ENCODE data around the gene CAPN10.

CAPN10 gene

GRCh38 chr2:240551811-240552210 is 34.7 kb upstream of the CAPN10 start:
- H3K9ac ChIP-seq: no peak overlapping the region
- TF ChIP-seq, protein P1, sequence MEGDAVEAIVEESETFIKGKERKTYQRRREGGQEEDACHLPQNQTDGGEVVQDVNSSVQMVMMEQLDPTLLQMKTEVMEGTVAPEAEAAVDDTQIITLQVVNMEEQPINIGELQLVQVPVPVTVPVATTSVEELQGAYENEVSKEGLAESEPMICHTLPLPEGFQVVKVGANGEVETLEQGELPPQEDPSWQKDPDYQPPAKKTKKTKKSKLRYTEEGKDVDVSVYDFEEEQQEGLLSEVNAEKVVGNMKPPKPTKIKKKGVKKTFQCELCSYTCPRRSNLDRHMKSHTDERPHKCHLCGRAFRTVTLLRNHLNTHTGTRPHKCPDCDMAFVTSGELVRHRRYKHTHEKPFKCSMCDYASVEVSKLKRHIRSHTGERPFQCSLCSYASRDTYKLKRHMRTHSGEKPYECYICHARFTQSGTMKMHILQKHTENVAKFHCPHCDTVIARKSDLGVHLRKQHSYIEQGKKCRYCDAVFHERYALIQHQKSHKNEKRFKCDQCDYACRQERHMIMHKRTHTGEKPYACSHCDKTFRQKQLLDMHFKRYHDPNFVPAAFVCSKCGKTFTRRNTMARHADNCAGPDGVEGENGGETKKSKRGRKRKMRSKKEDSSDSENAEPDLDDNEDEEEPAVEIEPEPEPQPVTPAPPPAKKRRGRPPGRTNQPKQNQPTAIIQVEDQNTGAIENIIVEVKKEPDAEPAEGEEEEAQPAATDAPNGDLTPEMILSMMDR (IDR thresholded peaks at IDR 0.05): no peak
- H3K4me1 ChIP-seq: no peaks in the 10 kb centered on the region
- no peaks in the 10 kb centered on the region for H3K27me3 ChIP-seq (ENCODE audit: control insufficient read depth, insufficient read depth, low read length)
- H3K4me3 ChIP-seq (ENCODE audit: low read depth, low read length): no peak overlapping the region
- no peak overlapping the region for H3K27ac ChIP-seq
- H3K9me3 ChIP-seq (ENCODE audit: control insufficient read depth, low read length): no peaks in the 10 kb centered on the region
- H3K4me2 ChIP-seq (ENCODE audit: low read length): no peak overlapping the region
- no peaks in the 10 kb centered on the region for H3K36me3 ChIP-seq (ENCODE audit: control insufficient read depth, insufficient read depth, low read length)
- H2AFZ ChIP-seq: no peak overlapping the region
- H3K79me2 ChIP-seq: peaks cover 20% of the 10 kb centered on the region

GRCh38 chr2:240553956-240554480 is 32.5 kb upstream of the CAPN10 start:
- Histone ChIP-seq H3K4me1 (peaks cover 3% of the 10 kb centered on the region), H3K4me2 (ENCODE audit: low read length) (no peak overlapping the region), H2AFZ (no peak overlapping the region), H3K9me3 (ENCODE audit: control insufficient read depth, low read length) (no peaks in the 10 kb centered on the region), H3K27me3 (ENCODE audit: control insufficient read depth, insufficient read depth, low read length) (no peaks in the 10 kb centered on the region), H3K4me3 (ENCODE audit: low read depth, low read length) (no peak overlapping the region), H3K9ac (no peak overlapping the region), H3K27ac (no peak overlapping the region), H3K79me2 (peaks cover 35% of the 10 kb centered on the region), H3K36me3 (ENCODE audit: control insufficient read depth, insufficient read depth, low read length) (no peaks in the 10 kb centered on the region)
- TF ChIP-seq, protein P1 (IDR thresholded peaks at IDR 0.05): no peak

- Histone ChIP-seq H3K79me2 (peaks cover 35% of the 10 kb centered on the region), H3K9me3 (ENCODE audit: control insufficient read depth, low read length) (no peaks in the 10 kb centered on the region), H3K9ac (no peak overlapping the region), H3K4me2 (ENCODE audit: low read length) (no peak overlapping the region), H3K27ac (no peak overlapping the region), H3K4me3 (ENCODE audit: low read depth, low read length) (no peak overlapping the region), H3K36me3 (ENCODE audit: control insufficient read depth, insufficient read depth, low read length) (no peaks in the 10 kb centered on the region), H3K27me3 (ENCODE audit: control insufficient read depth, insufficient read depth, low read length) (no peaks in the 10 kb centered on the region), H2AFZ (no peak overlapping the region), H3K4me1 (peaks cover 10% of the 10 kb centered on the region)
- TF ChIP-seq, protein P1 (IDR thresholded peaks at IDR 0.05): no peak
Measured at GRCh38 chr2:240554767-240555493, 31.6 kb upstream of the CAPN10 start.

DNA sequence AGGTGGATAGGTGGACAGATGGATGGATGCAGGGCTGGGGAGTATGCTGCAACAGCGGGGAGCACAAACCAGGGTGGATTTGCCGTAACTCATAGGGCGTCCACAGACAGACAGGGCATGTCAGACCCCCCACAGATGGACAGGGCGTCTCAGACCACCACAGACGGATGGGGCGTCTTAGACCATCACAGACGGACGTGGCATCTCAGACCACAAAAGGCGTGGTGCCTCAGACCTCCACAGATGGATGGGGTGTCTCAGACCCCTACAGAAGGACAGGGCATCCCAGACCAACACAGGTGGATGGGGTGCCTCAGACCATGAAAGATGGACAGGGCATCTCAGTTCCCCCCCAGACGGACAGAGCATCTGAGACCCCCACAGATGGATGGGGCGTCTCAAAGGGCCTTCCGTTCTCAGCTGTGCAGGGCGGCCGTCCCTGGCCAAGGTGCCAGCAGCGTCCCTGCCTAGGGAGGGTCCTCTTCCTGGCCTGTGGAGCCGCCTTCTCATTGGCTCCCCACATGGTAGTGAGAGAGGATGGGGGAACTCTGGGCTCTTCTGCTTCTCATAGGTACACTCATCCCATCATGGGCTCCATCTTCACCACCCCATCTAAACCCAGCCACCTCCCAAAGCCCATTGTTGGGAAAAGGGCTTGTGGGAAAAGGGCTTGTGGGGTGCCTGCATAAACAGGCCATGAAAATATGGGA is 30.8 kb upstream of the CAPN10 start:
- H3K9me3 ChIP-seq (ENCODE audit: control insufficient read depth, low read length): no peaks in the 10 kb centered on the region
- no peak overlapping the region for H2AFZ ChIP-seq

More for the DNA sequence above, 30.8 kb upstream of the CAPN10 start:
- Histone ChIP-seq H3K36me3 (ENCODE audit: control insufficient read depth, insufficient read depth, low read length) (no peaks in the 10 kb centered on the region), H3K27me3 (ENCODE audit: control insufficient read depth, insufficient read depth, low read length) (no peaks in the 10 kb centered on the region), H3K9ac (no peak overlapping the region), H3K4me2 (ENCODE audit: low read length) (no peak overlapping the region), H3K27ac (no peak overlapping the region), H3K4me3 (ENCODE audit: low read depth, low read length) (no peak overlapping the region), H3K79me2 (peaks cover 35% of the 10 kb centered on the region), H3K4me1 (peaks cover 11% of the 10 kb centered on the region)
- TF ChIP-seq, protein P1 (IDR thresholded peaks at IDR 0.05): no peak
